Gastroesophageal sphincter (tissue), 4 donors: ENCODE results near the gene PRSS22. TPM values are rescaled to one million over a fixed set of nuclear protein-coding genes. Genes with fewer than 3 reads are reported as not detected.

Source experiments
- ATAC-seq: fragments of 150-250 bp; one replicate; pipeline ENCODE4 v1.9.1; 2016; ENCODE audit warnings: mild to moderate bottlenecking, moderate library complexity
- H3K27ac ChIP-seq, 4 donors: fragments of 200-600 bp; sonication (generic) in 3 of 4; 1 replicate in 3 of 4; 2 replicates in 1 of 4; pipeline ENCODE4 v1.5.1; 2016 to 2019
- H3K27me3 ChIP-seq: fragments of 200-600 bp; sonication (generic); one replicate; pipeline ENCODE4 v1.5.1; 2019
- H3K36me3 ChIP-seq, 2 donors: fragments of 200-600 bp; sonication (generic); one replicate each; pipeline ENCODE4 v1.5.1; 2019; ENCODE audit warnings: control low read depth in 1 of 2
- H3K4me1 ChIP-seq, 3 donors: fragments of 200-600 bp; sonication (generic); 1 replicate in 2 of 3; 2 replicates in 1 of 3; pipeline ENCODE4 v1.5.1; 2016 to 2019; ENCODE audit warnings: control low read depth in 2 of 3
- H3K4me3 ChIP-seq, 2 donors: fragments of 200-600 bp; sonication (generic); one replicate each; pipeline ENCODE4 v1.5.1; 2019; ENCODE audit warnings: mild to moderate bottlenecking in 1 of 2, moderate library complexity in 1 of 2
- H3K9me3 ChIP-seq, 3 donors: fragments of 200-600 bp; sonication (generic); one replicate each; pipeline ENCODE4 v1.5.1; 2017 to 2019; ENCODE audit warnings: control low read depth in 2 of 3
- CTCF ChIP-seq, 4 experiments: fragments of 200-600 bp in 2 of 4; fragments of 450-650 bp in 2 of 4; sonication (generic) in 1 of 4; IDR thresholded peaks; one replicate each; pipeline ENCODE4 v1.5.1; 2017 to 2019; ENCODE audit warnings: antibody characterized with exemption in 4 of 4, mild to moderate bottlenecking in 2 of 4, moderate library complexity in 2 of 4
- EP300 ChIP-seq: sonication (generic); formaldehyde crosslinking; IDR thresholded peaks from one replicate; pipeline ENCODE4 v1.6.1; 2017; ENCODE audit warnings: antibody characterized with exemption, mild to moderate bottlenecking
- POLR2A ChIP-seq, 2 donors: fragments of 450-650 bp; IDR thresholded peaks; one replicate each; pipeline ENCODE4 v1.6.1; 2017; ENCODE audit warnings: antibody characterized with exemption in 2 of 2, mild to moderate bottlenecking in 2 of 2, moderate library complexity in 1 of 2
- POLR2AphosphoS5 ChIP-seq: sonication (generic); formaldehyde crosslinking; IDR thresholded peaks from one replicate; pipeline ENCODE4 v1.6.1; 2017; ENCODE audit warnings: antibody characterized with exemption
- WGBS, 2 donors: methylation state at CpG; one replicate each; pipeline ENCODE4 v1.1.5; 2018; ENCODE audit warnings: low coverage in 1 of 2; 5-methylcytosine and 5-hydroxymethylcytosine counted together
- total RNA-seq, 4 donors: library from RNA; depleted of rRNA; stranded (reverse); fragments of >200 nt; gene quantifications; one replicate each; pipeline ENCODE4 v1.1.0, GENCODE V29; 2016

PRSS22 gene
- total RNA-seq, 4 donors from 2014 or later, result 1.0 to 2.7 TPM; not detected in 2

- H3K9me3 ChIP-seq, result no peaks in the 10 kb centered on the region
- peaks cover 20% of the 10 kb centered on the region for H3K27me3 ChIP-seq
- TF ChIP-seq POLR2AphosphoS5 (peak; percentile 47), CTCF (IDR thresholded peaks at IDR 0.05) (peak in 3 of 4 experiments; percentile 94 to 99 (median 97)), POLR2A (IDR thresholded peaks at IDR 0.05) (peak in 1 of 2 donors; percentile 56), EP300 (no peak)
- peak overlapping the region; percentile 83 to 96 (median 92) for H3K27ac ChIP-seq
- 1 to 3% methylated on average over 13 to 20 of the region's 45 CpGs for WGBS, 2 donors
- H3K4me3 ChIP-seq, result peak overlapping the region; percentile 67 to 69
- ATAC-seq, result peak; percentile 99
- H3K36me3 ChIP-seq, result no peaks in the 10 kb centered on the region
- peaks cover 0 to 13% (median 0%) of the 10 kb centered on the region in 3 donors for H3K4me1 ChIP-seq
Observed at GRCh38 chr16:2867987-2868789, 10.2 kb upstream of the PRSS22 start.

DNA sequence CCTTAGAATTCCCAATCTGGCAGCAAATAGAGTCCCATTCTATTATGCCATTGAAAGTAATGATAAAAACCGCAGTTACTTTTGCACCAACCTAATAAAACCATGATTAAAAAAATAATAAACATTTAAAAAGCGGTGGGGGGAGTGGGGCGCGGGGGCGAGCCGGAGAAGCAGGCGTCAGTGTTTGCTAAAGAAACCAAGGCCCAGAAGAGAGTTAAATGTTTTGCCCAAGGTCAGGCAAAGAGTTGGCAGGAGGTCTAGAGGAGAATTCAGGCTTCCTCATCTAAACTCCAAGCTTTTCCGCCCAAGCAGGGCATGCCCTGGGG is 9.7 kb upstream of the PRSS22 start:
- no peak for ATAC-seq
- TF ChIP-seq CTCF (IDR thresholded peaks at IDR 0.05) (no peak), POLR2A (IDR thresholded peaks at IDR 0.05) (no peak), EP300 (no peak), POLR2AphosphoS5 (no peak)
- WGBS, 2 donors, result 22 to 46% methylated on average over 6 to 7 of the region's 8 CpGs
- Histone ChIP-seq H3K4me3 (peak overlapping the region; percentile 67 to 69), H3K27me3 (peaks cover 25% of the 10 kb centered on the region), H3K4me1 (peaks cover 0 to 13% (median 0%) of the 10 kb centered on the region in 3 donors), H3K27ac (peak overlapping the region; percentile 83 to 96 (median 92)), H3K9me3 (no peaks in the 10 kb centered on the region), H3K36me3 (no peaks in the 10 kb centered on the region)

- no peak overlapping the region for H3K27ac ChIP-seq
- H3K27me3 ChIP-seq, result peaks cover 37% of the 10 kb centered on the region
- H3K4me1 ChIP-seq, result peaks cover 0 to 13% (median 0%) of the 10 kb centered on the region in 3 donors
- H3K9me3 ChIP-seq, result no peaks in the 10 kb centered on the region
- H3K36me3 ChIP-seq, result no peaks in the 10 kb centered on the region
- 83 to 100% methylated on average over 1 of the region's 4 CpGs for WGBS, 2 donors
- TF ChIP-seq POLR2A (IDR thresholded peaks at IDR 0.05) (no peak), CTCF (IDR thresholded peaks at IDR 0.05) (no peak), EP300 (no peak), POLR2AphosphoS5 (no peak)
- no peak overlapping the region for H3K4me3 ChIP-seq
- ATAC-seq, result no peak
Observed at GRCh38 chr16:2866431-2866830, 8.5 kb upstream of the PRSS22 start.

DNA sequence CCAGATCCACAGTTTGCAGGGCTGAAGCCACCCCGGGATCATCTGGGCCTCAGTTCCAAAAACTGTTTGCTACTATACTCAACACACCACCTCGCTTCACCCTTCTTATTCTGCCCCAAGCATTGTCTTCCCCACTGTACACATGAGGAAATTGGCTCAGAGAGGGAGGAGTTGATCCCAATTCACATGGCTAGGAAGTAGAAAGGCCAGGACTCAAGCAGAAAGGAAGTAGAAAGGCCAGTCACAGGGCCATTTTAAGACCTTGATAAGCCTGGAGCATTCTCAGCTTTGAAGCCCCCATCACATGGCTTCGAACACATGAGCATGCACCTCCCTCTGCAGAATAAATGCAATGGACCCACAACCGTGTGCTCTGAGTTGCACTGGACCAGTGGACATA is 7.7 kb upstream of the PRSS22 start:
- no peak overlapping the region for H3K4me3 ChIP-seq
- no peak overlapping the region for H3K27ac ChIP-seq
- peaks cover 44% of the 10 kb centered on the region for H3K27me3 ChIP-seq
- no peaks in the 10 kb centered on the region for H3K36me3 ChIP-seq
- no peak for ATAC-seq
- peaks cover 0 to 13% (median 0%) of the 10 kb centered on the region in 3 donors for H3K4me1 ChIP-seq
- peaks cover 0 to 6% (median 0%) of the 10 kb centered on the region in 3 donors for H3K9me3 ChIP-seq
- TF ChIP-seq POLR2A (IDR thresholded peaks at IDR 0.05), result no peak
- TF ChIP-seq EP300, result no peak
- no peak for TF ChIP-seq POLR2AphosphoS5
- WGBS, 2 donors, result 39 to 100% methylated on average over 1 to 3 of the region's 4 CpGs

- Histone ChIP-seq H3K4me1 (peaks cover 0 to 10% (median 0%) of the 10 kb centered on the region in 3 donors), H3K27me3 (peaks cover 91% of the 10 kb centered on the region), H3K36me3 (no peaks in the 10 kb centered on the region), H3K9me3 (peaks cover 0 to 14% (median 0%) of the 10 kb centered on the region in 3 donors), H3K4me3 (no peak overlapping the region), H3K27ac (no peak overlapping the region)
- WGBS, 2 donors, result 65% methylated on average over 5 of the region's 8 CpGs; no CpG with 5 or more reads in 1 of the 2 donors
- no peak for TF ChIP-seq EP300
- no peak for TF ChIP-seq POLR2A (IDR thresholded peaks at IDR 0.05)
- TF ChIP-seq CTCF (IDR thresholded peaks at IDR 0.05), result no peak
- TF ChIP-seq POLR2AphosphoS5, result no peak
- no peak for ATAC-seq
Observed at GRCh38 chr16:2860826-2861567, 3.0 kb upstream of the PRSS22 start.
